HG03175 (cell line): ENCODE results near the gene RPL28.

Experiments
- ATAC-seq: cut with Tn5 transposase; IDR thresholded peaks from one replicate; pipeline ENCODE4 v1.9.1; 2021; ENCODE audit warnings: mild to moderate bottlenecking, moderate library complexity; ENCODE audit not compliant: unreplicated experiment

Gene RPL28

DNA sequence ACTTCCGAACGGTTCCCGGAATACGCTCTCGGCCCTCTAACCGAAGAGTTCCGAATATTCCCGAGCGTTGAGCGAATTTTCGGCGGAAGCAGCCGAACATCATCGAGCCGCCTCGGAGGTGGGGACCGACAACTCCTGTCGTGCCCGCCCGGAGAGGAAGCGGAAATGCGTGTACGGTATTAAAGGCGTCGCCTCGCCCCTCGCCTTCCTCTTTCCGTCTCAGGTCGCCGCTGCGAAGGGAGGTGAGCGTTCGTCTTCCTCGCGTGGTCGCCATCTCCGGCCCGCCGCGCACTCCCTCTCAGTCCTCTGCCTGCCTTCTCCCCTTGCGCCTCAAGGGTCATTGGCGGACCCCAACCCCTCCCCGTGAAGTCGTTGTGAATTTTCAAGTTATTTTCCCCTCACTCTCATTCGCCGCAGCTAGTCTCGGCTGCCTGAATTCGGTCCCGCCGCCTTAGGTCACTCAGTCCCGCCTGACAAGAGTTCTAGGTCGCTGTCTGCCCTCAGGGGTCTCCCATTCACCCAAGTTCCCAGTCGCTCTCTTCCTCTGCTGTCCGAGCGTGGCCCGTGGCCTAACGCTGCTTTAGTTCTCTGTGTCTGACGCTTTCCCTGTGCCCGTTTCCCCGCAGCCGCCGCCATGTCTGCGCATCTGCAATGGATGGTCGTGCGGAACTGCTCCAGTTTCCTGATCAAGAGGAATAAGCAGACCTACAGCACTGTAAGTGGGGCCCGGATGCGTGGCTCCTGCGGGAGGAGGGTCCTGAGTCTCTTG lies at the start of gene RPL28:
RPL28 (plus strand) TSS at position 209 of the 769 bp plus-strand sequence; CDS start at position 635, 426 bp downstream.
- ATAC-seq, result peak; percentile 72

DNA sequence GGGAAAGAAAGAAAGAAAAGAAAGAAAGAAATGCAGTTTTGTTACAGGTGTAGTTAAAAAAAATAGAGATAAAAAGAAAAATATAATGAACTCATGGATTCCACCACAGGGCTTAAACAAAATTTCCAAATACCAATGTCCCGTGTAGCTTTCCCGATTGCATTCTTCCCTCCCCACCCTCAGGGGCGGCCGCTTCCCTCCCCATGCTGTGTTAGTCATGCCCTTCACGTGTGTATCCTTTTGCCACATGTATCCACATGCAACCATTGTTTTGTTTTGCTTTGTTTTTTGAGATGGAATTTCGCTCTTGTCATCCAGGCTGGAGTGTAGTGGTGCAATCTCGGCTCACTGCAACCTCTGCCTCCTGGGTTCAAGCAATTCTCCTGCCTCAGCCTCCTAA lies 49.6 kb upstream of the RPL28 start:
- ATAC-seq, result no peak

DNA sequence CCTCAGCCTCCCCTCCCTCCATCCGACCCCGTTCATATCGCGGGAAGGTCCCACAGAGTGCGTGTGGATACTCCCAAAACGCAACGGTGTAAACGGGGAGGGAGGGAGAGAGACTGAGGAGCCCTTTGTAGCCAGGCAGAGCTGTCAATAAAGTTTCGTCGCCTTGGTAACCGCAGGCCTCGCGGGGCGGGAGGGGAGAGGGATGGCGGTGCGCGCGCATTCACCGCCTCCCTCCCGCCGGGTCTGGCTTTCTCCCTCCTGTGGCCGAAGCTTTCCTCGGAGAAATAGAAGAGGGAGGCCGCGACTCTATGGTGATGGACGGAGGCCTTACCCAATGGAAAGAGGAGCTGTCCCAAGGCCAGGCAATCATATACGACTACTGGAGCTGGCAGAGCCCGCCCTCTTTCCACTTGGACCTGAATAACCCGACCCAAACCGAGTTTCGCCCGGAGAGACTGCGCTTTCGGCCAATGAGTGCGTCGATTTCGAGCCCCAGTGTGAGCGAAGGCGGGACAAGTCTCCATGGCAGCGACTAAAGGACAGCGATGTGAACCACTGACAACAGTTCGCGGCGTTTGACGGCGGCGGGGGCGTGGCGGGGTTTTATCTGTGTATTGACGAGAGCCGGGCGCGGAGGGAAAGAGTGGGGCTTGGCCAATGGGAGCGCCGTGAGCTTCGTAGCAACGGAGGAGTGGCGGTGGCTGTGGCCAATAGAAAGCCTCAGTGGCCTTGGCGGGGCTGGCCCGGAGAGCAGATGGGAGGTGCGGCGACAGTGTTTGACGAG lies 46.4 kb upstream of the RPL28 start, which contains the start of gene KMT5C:
KMT5C (plus strand) TSS at position 772 of the 784 bp plus-strand sequence. CDS start 2,061 bp downstream, outside the sequence.
- ATAC-seq, result peak; percentile 81

DNA sequence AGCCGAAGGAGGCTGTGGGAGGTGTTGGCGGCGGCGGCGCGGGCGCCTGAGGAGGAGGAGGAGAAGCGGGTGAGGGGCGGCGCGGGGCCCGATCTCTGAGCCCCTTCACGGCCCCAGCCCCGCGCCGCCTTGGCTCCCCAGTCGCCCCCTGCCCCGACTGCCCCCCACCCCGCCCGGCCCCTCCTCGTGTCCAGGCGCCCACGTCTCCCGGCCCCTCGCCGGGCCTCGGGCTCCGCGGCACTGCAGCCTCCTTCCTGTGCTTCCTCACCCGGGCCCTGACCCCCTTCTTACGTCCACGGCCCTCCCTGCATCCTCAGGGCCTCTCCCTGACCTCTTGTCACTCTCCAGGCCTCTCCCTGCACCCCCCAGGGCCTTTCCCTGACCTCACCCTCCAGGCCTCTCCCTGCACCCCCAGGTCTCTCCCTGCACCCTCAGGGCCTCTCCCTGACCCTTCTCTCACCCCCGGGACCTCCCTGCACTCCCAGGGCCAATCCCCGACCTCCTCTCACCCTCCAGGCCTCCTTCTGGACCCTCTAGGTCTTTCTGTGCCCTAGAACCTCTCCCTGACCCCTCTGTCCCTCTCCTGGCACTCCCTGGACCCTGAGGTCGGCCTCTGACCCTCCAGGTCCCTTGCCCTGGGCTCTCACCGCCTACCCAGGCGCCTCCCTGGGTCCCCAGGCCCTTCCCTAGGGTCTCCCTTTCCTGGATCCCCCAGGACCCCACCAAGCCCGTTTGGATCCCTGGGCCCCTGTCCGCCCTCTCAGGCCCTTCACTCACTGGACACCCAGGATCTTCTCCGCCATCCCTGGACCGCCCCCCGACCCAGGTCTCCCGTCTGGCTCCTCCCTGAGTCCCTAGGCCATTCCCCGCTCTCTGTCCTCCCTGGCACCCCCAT lies 45.6 kb upstream of the RPL28 start:
- no peak for ATAC-seq

DNA sequence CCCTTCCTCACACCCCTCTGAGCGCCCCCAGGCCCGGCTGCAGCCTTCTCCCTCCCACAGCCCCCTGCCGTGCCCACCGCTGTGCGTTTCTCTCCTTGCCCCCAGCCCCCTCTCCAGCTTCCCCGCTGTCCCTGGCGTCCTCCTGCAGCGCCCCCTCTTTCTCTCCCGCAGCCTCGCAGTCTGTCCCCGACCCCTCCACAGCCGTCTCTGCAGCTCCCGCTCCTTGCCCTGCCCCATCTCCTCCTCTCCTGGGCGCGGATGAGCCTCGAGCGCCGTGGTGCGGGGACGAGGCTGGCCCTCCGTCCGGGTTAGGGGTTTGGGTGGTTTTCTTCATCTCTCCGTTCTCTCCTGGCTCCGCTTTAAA lies 45.0 kb upstream of the RPL28 start:
- ATAC-seq, result no peak

DNA sequence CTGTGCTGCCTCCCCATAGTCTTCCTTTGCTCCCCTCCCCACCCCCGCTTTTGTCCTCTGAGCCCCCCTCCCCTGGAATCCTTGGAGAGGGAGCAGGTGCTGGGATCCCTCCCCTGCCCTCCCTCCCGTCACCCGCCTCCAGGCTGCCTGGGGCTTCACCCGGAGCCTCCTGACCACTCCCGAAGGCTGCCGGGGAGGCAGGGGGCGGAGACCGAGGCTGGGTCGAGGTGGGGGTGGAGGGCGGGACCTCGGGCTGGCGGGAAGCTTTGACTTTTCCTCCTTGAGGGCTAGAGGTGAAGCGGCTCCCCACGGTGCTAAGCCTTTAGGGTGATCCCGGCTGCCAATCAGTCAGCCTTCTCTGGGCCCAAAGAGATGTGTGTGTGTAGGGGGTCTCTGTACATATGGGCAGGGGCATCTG lies 44.6 kb upstream of the RPL28 start:
- ATAC-seq, result no peak

DNA sequence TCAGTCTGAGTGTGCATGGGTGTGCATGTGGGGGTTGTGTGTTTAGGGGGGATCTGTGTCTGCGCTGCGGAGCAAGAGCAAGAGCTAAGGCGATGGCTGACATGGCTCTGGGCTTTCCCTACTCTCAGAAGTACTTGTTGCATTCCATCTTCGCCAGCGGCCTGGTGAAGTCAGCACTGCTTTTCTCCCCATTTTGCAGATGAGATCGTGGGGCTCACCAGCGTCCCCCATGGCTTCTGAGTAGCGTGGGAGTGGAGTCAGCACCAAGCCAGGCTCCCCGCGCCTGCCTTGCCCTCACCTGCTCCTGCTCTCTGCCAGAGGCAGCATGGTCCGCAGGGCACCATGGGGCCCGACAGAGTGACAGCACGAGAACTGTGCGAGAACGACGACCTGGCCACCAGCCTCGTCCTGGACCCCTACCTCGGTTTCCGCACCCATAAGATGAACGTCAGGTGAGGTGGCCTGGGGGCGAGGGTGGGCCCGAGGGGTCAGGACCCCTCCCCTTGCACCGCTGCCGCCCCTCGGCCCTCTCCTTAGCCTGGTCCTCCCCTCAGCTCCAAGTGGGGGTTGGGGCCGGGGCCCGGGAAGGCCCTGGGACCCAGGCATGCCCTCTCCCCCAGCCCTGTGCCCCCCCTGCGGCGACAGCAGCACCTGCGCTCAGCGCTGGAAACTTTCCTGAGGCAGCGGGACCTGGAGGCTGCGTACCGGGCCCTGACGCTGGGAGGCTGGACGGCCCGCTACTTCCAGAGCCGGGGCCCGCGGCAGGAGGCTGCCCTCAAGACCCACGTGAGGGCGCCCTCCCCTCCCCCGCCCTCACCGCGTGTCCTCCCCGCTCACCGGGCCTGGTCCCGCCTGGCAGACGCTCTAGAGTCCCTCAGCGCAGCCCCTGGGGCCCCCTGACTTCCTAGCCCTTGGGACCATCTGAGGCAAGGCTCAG lies 43.9 kb upstream of the RPL28 start:
- no peak for ATAC-seq

DNA sequence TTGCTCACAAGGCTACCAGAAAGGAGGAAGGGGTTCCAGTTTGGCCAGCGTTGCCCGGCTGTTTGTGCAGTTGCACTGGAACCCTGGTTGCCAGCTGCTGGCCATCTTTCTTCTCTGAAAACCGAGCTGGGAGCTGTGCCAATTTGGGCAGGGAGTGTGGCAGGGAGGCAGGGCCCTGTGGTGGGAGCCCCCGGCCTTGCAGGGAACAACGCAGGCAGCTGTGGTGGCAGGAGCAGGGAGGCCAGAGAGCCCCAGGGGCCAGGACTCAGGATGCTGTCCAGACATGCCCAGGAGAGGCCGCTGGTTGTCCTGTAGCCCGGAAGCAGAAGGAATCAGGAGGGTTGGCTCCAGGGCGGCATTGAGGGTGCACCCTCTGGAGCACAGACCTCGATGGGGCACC lies 41.3 kb upstream of the RPL28 start:
- no peak for ATAC-seq

DNA sequence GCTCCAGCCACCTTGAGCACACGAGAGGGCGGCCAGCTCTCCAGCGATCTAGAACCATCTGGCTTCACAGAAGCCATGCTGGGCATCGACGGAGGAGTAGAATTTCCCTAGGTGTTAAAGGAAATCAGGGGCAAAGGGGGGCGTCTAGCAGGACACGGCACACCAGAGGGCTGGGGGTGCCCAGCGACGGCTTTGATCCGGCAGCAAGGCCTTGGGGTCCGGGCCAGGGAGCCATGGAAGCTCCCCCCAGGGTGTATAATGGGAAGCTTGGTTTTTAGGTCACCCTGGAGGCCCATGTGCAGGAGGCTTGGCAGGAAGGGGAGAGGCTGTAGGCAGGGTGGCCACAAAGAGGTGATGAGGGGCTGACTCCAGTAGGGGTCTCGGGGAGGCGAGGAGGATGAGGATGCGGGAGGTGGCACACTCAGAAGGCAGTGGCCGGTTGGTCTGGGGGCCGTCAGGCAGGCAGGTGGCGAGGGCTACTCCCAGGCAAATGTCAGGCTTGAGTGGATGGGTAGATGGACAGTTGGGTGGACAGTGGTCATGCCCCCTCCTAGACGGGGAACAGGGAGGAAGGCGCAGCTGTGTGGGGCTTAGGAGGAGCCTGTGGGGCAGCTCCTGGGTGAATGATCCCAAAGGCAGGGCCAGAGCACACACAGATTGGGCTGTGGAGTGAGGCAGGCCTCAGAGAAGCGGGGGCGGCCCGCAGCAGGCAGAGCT lies 40.5 kb upstream of the RPL28 start:
- no peak for ATAC-seq

DNA sequence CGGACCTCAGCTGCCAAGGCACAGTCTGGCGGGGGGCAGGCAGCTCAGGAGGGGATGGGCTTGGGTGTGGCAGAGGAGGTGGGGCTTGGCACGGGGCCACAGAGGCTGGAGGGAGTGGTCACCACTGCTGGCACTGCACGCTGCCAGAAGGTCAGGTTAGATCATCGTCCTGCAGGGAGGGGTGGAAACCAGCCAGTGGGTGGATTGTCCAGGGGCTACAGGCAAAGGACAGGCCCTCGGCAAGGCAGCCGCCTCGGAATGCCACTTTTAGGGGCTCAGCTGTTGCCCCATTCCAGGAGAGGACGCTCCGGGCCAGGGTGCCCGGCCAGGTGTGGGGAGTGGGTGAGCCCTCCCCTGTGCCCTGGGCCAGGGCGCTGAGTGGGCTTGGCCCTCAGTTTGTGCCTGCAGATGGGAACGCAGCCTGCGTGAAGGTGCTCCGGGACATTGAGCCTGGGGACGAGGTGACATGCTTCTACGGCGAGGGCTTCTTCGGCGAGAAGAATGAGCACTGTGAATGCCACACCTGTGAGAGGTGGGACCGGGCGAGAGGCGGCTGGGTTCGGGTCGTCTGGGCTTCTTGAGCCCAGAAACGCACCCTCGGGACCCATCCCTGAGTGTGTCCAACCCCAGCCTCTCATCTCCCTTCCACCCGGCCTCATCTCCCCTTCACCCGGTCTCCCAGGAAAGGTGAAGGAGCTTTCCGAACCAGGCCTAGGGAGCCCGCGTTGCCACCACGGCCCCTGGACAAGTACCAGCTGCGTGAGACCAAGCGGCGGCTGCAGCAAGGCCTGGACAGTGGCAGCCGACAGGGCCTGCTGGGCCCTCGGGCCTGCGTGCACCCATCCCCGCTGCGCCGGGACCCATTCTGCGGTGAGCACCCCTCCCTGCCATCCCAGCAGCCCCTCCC lies 39.7 kb upstream of the RPL28 start:
- no peak for ATAC-seq

DNA sequence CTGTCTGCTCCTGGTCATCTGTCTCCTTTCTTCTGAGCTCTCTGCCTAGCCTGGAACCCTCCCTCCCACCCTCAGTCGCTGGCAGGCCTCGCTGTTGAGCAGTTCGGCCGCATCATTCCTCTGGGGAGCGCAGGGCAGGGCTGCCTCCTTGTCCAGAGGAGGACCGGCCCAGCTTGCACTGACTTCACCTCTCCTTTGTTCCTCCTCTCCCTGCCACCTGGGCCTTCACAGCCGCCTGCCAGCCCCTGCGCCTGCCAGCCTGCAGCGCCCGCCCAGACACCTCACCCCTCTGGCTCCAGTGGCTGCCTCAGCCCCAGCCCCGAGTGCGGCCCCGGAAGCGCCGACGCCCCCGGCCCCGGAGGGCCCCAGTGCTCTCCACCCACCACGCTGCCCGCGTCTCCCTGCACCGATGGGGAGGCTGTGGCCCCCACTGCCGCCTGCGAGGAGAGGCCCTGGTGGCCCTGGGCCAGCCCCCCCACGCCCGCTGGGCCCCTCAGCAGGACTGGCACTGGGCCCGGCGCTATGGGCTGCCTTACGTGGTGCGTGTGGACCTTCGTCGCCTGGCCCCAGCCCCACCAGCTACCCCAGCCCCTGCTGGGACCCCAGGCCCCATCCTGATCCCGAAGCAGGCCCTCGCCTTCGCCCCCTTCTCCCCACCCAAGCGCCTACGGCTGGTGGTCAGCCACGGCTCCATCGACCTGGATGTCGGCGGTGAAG lies 38.8 kb upstream of the RPL28 start:
- ATAC-seq, result no peak

DNA sequence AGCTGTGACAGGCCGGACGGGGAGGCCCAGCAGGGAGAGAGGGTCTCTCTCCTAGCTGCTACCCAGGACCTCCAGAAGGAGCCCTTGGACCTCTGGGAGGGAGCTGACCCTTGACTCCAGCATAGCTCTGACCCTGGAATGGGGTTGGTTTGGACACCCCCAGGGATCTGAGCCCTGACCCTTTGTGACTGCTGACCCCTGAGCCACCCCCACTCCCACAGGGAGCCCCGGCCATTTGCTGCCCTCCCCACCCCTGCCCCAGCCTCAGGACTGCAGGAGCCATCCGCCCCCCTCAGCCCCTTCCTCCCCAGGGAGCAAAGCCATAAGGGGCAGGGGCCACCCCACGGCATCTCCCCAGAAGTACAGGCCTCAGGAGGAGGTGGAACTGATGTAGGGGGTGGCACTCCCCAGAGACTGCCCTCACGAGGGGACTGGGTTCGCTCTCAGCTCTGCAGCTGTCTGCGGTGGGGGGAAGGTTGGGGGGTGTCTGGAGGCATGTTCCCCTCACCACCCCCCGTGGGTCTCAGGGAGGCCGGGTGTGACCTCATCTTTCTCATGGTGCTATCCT lies 38.2 kb upstream of the RPL28 start:
- no peak for ATAC-seq

DNA sequence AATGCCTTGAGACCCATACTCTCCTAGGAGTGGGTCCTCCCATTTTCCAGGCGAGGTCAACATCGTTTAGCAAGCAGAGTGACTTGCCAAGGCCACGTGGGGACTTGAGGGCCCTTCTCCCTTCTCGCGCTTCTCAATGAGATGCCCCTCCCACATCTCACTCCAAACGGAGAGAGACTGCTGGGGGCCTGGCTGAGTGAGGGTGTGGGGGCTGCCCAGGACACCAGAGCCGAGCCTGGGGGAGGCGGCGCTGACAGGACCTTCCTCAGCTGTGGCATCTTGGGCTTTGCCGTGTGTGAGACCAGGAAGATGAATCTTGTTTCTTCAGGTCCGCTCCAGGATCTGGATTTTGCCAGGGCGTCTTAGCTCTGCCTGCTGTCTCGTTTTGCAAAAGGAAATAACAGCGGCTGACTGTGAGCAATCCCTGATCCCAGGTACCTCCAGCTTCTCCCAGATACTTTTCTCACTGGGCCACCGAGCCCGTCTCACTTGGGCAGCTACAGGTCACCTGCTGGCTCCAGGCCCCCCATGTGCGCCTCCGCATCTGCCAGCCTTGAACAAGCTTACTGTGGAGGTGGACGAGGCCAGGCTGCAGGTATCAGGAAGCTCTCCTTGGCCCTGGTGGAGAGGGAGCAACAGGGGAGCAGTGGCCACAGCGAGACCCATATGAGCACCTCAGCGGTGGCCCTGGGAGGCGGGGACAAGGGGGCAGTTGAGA lies 37.3 kb upstream of the RPL28 start:
- ATAC-seq, result no peak

DNA sequence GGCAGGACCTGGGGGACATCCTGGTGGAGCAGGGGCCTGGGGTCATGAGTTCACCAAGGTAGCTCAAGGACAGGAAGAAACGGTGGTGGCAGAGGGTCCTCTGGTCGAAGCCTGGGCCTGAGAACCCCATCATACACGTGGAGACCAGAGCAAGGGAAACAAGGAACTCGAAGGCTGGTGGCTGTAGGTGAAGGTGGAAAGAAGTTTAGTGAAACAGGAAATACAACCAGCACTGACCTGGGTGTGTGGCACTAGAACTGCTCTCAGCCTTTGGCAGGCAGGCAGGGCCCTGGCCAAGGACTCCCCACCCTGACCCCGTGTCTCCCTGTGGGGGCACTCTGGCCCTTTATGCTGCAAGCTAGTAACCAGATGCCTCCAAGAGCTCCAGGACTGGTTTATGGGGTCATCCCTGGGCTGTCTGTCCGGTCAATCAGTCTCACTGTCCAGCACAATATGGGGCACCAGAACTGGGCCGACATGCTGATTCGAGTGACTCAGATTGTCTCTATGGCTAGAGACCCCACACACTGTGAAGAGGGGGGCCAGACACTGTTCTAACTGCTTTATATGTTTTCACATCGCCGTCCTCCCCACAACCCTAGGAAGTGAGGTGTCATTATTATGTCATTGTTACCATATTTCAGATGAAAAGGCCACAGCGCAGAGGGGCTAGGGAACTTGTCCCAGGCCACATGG lies 35.0 kb upstream of the RPL28 start:
- no peak for ATAC-seq

DNA sequence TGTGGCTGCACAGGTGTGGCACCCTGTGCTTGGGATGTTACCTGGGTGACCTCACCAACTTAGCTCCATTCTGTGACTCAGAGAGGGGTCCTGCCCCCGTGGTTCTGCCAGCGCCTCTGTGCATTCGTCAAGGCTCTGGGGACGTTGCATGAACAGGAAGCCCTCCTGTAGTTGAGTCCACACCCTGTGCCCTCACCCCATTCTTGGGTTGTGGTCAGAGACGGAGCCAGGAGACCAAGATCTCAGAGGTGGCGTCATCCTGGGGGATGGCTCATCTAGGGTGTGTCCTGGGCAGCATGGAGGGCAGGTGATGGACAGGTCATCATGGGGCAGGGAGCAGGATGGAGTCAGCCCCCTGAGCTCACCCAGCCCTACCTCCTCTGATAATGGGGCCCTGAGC lies 33.7 kb upstream of the RPL28 start:
- ATAC-seq, result no peak

DNA sequence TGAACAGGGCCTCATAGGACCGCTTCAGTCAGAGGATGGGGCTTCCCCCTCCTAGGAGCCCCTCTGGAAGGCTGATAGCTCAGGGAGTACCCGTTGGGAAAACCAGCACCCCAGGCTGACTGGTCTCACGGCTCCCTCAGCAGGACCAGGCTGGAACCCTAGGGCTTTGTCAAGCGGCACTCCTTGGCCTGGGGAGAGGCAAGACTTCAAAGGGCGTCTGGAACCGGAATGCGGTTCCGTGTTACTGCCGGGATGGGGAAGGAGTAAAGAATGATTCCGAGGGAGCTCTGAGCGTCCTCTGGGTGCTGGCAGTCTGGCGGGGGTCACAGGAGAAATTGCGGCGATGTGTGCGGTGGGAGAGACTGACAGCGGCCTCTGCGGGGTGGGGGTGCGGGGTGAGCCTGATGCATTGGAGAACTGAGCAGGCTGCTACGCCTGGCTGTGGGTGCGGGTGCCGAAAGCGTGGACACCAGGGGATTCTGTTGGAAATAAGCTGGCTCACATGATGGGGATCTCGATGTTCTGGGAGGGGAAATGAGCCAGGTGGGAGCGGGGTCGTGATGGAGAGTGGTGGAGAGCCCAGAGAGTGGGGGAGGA lies 33.1 kb upstream of the RPL28 start:
- ATAC-seq, result no peak
